Activated T-cell treated with anti-CD3 and anti-CD28 coated beads, Interleukin-2, amount 50 U/mL, for 4 hours (primary cell): ENCODE results near the gene BMERB1. TPM values are rescaled to one million over a fixed set of nuclear protein-coding genes. Genes with fewer than 3 reads are reported as not detected.
A peak's percentile ranks its signal among the peaks of the same experiment; 100 is the strongest.

ENCODE experiments used
- ATAC-seq, 2 donors: fragments of 200-7000 bp; cut with Tn5 transposase; one replicate each; pipeline ENCODE4 v1.10.0; 2021
- DNase-seq: peaks from one replicate; pipeline ENCODE4 v3.0.0-alpha.2; 2020
- H3K27me3 Mint-ChIP-seq: one replicate; pipeline ENCODE4 v1.8.0; 2021; ENCODE audit warnings: low read depth, mixed read lengths
- H3K36me3 Mint-ChIP-seq: one replicate; pipeline ENCODE4 v1.8.0; 2022; ENCODE audit warnings: mixed read lengths; ENCODE audit not compliant: insufficient read depth
- H3K4me1 Mint-ChIP-seq: one replicate; pipeline ENCODE4 v1.8.0; 2021; ENCODE audit warnings: low read depth, mixed read lengths
- H3K4me3 Mint-ChIP-seq: one replicate; pipeline ENCODE4 v1.8.0; 2021; ENCODE audit warnings: mild to moderate bottlenecking, moderate library complexity, mixed read lengths
- H3K9me3 Mint-ChIP-seq: one replicate; pipeline ENCODE4 v1.8.0; 2021; ENCODE audit warnings: mixed read lengths
- total RNA-seq, 3 donors: library from RNA; stranded (reverse); gene quantifications; one replicate each; pipeline ENCODE4 v1.2.1, GENCODE V29; 2021

Gene BMERB1
- total RNA-seq, 3 donors from 2014 or later: 15.4 to 20.8 (median 19.0) TPM

DNA sequence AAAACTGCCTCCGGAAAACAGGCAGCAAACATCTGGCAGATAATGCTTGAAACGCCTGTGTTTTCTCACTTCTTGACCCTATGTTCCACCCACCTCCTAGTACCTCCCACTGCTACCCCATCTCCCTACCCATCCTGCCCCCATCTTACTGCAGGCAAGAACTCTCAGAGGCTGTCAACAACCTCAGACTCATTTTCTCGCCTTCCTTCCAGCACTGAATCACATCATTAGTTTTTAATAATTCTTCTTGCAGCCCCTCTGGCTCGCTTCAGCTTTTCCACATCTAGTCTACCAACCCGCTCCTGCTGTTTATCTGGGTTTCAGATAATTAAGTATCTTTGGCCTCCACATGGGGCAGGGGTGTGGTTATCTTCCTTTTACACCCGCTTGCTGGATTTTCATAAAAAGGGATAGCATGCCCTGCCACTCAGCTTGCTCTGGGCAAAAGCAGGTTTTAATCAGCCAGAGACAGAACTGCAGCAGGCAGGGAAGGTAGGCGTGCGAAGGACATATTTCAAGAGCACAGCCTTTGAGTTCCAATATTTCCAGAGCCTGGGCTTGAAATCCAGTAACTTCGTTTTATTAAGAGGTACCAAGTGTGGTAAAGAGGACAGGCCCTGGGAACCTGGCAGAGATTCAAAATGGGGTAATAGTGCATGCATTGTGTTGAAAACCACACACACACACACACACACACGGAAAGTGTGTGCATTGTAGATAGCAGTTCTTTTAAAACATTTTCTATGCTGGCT, 87.5 kb downstream of the BMERB1 start:
- peaks cover 18% of the 10 kb centered on the region for H3K4me1 Mint-ChIP-seq
- H3K27me3 Mint-ChIP-seq: no peaks in the 10 kb centered on the region
- H3K4me3 Mint-ChIP-seq: no peak overlapping the region
- no peaks in the 10 kb centered on the region for H3K9me3 Mint-ChIP-seq
- ATAC-seq (no peak), DNase-seq (no peak)
- no peaks in the 10 kb centered on the region for H3K36me3 Mint-ChIP-seq

DNA sequence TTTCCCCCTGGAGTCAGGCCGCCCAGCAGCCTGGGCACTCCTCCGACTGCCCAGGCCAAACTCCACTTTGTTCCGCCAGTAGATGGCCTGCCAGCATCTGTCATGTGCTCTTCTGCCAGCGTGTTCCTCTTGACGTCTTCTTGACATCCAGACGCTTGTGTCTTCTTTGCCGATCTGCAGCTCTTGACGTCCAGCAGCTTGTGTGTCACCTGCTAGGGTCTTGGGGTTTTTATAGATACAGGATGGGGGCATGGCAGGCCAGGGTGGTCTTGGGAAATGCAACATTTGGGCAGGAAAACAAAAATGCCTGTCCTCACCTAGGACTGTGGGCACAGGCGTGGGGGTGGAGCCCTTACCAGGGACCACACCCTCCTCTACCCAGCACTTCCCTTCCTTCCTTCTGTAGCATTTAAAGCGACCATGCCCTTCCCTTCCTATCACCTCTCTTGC, 88.7 kb downstream of the BMERB1 start:
- H3K36me3 Mint-ChIP-seq: no peaks in the 10 kb centered on the region
- peak overlapping the region; percentile 9 for H3K4me3 Mint-ChIP-seq

DNA sequence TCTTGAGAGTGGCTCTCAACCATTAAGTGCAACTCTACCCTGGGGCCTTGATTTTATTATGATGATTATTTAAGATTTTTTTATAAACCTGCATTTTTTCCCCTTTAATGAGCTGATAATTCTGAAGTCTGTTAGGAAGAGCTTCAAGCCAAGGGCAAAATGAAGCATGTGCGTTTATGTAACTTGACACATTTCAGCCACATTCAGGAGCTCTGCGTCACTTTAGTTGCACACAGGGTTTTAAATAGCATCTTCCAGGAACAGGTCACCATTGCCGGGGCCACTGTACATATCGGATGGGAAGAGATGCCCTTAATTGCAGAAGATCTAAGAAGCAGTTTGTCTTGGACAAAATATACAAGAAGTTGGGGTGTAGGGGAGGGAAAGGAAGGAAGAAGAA, 89.6 kb downstream of the BMERB1 start:
- H3K4me1 Mint-ChIP-seq: peaks cover 18% of the 10 kb centered on the region
- no peak overlapping the region for H3K4me3 Mint-ChIP-seq
- DNase-seq (no peak), ATAC-seq (no peak)
- H3K36me3 Mint-ChIP-seq: no peaks in the 10 kb centered on the region
- no peaks in the 10 kb centered on the region for H3K27me3 Mint-ChIP-seq
- H3K9me3 Mint-ChIP-seq: no peaks in the 10 kb centered on the region

More for the DNA sequence above, 88.7 kb downstream of the BMERB1 start:
- Mint-ChIP-seq H3K4me1 (peaks cover 18% of the 10 kb centered on the region), H3K9me3 (no peaks in the 10 kb centered on the region), H3K27me3 (no peaks in the 10 kb centered on the region)
- ATAC-seq (no peak), DNase-seq (no peak)

DNA sequence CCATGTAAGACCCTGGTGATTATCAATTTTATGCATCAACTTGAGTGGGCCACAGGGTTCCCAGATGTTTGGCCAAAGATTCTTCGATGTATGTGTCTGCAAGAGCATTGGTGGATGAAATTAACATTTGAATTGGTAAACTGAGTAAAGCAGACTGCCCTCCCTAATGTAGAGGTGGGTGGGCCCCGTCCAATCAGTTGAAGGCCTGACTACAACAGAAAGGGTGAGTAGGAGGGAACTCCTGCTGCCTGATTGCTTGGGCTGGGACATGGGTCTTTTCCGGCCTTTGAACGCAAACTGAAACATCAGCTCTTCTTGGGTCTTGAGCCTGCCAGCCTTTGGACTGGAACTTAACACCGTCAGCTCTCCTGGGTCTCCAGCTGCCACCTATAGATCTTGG, 90.6 kb downstream of the BMERB1 start:
- H3K4me3 Mint-ChIP-seq: no peak overlapping the region
- peaks cover 18% of the 10 kb centered on the region for H3K4me1 Mint-ChIP-seq
- H3K9me3 Mint-ChIP-seq: no peaks in the 10 kb centered on the region
- DNase-seq (no peak), ATAC-seq (no peak)
- H3K36me3 Mint-ChIP-seq: no peaks in the 10 kb centered on the region
- no peaks in the 10 kb centered on the region for H3K27me3 Mint-ChIP-seq

DNA sequence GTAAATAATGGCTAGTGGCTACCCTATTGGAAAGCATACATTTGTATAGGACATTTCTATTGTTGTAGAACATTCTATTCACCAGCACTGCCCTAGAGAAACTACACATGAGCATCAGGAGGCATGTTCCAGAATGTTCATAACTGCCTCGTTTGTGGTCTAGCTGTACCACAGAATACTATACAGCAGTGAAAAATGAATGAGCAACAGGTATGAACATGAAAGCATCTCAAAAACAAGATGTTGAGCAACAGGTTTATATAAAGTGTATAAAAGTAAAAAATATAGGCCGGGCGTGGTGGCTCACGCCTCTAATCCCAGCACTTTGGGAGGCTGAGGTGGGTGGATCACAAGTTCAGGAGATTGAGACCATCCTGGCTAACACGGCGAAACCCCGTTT, 91.7 kb downstream of the BMERB1 start:
- ATAC-seq: no peak
- no peak overlapping the region for H3K4me3 Mint-ChIP-seq
- no peaks in the 10 kb centered on the region for H3K36me3 Mint-ChIP-seq
- H3K27me3 Mint-ChIP-seq: no peaks in the 10 kb centered on the region
- peaks cover 18% of the 10 kb centered on the region for H3K4me1 Mint-ChIP-seq
- H3K9me3 Mint-ChIP-seq: no peaks in the 10 kb centered on the region
- DNase-seq: no peak

DNA sequence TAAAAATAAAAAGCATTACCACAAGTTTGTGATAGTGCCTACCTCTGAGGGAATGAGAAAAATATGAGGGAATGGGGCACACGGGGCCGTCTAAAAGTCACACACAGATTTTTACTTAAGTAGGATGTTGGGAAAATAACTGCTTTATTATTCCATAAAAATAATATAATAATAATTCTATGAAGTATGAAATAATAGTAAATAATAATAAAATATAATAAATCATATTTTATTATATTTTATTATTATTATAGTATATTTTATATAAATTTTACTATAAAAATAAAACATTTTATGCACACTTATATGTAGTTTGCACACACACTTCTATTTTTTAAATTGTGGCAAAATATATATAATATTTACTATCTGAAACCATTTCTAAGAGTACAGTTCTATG, 92.3 kb downstream of the BMERB1 start:
- H3K4me3 Mint-ChIP-seq: no peak overlapping the region
- no peaks in the 10 kb centered on the region for H3K36me3 Mint-ChIP-seq
- DNase-seq (no peak), ATAC-seq (no peak)
- H3K4me1 Mint-ChIP-seq: peaks cover 16% of the 10 kb centered on the region
- H3K9me3 Mint-ChIP-seq: no peaks in the 10 kb centered on the region
- no peaks in the 10 kb centered on the region for H3K27me3 Mint-ChIP-seq

DNA sequence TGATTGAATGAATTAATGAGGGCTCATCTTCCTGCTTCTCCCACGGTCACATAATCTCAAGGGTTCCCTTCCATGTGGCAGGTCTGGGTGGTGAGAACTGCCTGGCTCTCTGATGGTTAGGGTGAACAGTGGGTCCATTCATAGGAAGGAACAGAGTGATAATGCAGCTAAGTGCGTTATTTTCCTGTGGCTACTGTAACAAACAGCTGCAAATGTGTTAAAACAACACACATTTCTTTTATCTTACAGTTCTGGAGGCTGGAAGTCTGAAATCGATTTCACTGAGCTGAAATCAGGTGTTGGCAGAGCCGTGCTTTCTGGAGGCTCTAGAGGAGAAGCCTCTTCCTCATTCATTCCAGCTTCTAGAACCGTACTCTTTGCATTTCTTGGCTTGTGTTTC, 95.3 kb downstream of the BMERB1 start:
- Mint-ChIP-seq H3K27me3 (no peaks in the 10 kb centered on the region), H3K4me3 (no peak overlapping the region), H3K4me1 (no peaks in the 10 kb centered on the region)

DNA sequence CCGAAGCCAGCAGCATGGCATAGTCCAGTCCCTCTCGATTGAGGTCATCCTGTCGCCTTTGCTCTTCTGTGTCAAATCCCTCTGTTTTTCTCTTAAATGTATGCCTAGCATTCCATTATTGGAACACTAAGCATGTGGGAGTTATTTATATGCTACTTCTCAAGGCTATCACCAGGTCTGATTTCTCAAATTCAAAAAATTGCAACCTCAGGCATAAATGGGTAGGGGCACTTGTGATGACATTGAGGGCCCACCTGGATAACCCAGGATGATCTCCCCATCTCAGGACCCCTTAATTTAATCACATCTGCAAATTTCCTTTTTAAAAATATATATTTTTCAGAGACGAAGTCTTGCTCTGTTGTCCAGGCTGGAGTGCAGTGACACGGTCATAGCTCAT, 95.7 kb downstream of the BMERB1 start:
- DNase-seq: no peak
- Mint-ChIP-seq H3K27me3 (no peaks in the 10 kb centered on the region), H3K36me3 (no peaks in the 10 kb centered on the region), H3K9me3 (no peaks in the 10 kb centered on the region), H3K4me3 (no peak overlapping the region), H3K4me1 (no peaks in the 10 kb centered on the region)
- no peak for ATAC-seq

More for the DNA sequence above, 95.3 kb downstream of the BMERB1 start:
- DNase-seq: no peak
- Mint-ChIP-seq H3K9me3 (no peaks in the 10 kb centered on the region), H3K36me3 (no peaks in the 10 kb centered on the region)
- ATAC-seq: no peak

DNA sequence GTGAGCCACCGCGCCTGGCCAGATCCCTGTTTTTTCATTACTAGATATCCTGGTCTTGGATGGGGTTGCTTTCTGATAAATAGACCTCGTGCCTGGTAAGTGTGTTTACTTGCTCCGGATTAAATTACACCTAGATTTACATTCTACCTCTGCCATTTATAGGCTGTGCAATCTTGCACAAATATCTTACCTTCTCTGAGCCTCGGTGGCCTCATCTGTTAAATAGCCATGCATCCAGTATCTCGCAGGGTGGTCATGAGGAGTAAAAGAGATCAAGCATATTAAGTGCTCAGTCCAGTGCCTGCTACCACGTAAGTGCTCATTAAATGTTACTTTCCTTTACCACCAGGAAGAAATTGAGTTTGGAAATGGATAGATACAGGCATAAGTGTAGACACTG, 98.4 kb downstream of the BMERB1 start:
- no peaks in the 10 kb centered on the region for H3K36me3 Mint-ChIP-seq
- no peak for DNase-seq
- H3K9me3 Mint-ChIP-seq: no peaks in the 10 kb centered on the region
- H3K4me1 Mint-ChIP-seq: peaks cover 3% of the 10 kb centered on the region
- no peak for ATAC-seq
- no peaks in the 10 kb centered on the region for H3K27me3 Mint-ChIP-seq
- no peak overlapping the region for H3K4me3 Mint-ChIP-seq

DNA sequence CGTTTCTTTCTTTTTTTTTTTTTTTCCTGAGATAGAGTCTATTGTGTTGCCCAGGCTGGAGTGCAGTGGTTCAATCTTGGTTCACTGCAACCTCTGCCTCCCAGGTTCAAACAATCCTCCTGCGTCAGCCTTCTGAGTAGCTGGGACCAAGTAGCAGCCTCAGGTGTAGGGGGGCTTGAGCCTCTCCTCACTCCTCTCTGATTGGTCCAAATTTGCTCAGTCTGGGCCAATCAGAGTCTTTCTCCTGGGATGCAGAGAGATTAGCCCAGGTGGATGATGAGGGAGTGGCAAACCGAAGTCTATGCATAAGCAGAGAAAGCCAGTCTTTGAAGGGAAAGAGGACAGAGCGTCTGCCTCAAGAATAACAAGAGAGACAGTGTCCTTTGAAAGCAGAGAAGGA, 99.0 kb downstream of the BMERB1 start:
- DNase-seq (no peak), ATAC-seq (no peak)
- Mint-ChIP-seq H3K4me1 (peaks cover 3% of the 10 kb centered on the region), H3K9me3 (no peaks in the 10 kb centered on the region), H3K27me3 (no peaks in the 10 kb centered on the region), H3K4me3 (no peak overlapping the region), H3K36me3 (no peaks in the 10 kb centered on the region)

DNA sequence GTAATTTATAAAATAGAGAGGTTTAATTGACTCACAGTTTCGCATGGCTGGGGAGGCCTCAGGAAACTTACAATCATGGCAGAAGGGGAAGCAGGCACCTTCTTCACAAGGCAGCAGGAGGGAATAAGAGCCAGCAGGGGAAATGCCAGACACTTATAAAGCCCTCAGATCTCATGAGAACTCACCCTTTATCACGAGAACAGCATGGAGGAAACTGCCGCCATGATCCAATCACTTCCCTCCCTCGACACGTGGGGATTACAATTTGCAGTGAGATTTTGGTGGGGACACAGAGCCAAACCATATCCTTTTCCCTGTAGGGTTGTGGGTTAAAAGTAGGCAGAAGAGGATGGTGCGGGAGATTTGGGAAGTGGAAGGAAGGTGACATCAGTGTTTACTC, 101.4 kb downstream of the BMERB1 start:
- Mint-ChIP-seq H3K4me1 (peaks cover 3% of the 10 kb centered on the region), H3K9me3 (no peaks in the 10 kb centered on the region), H3K36me3 (no peaks in the 10 kb centered on the region), H3K27me3 (no peaks in the 10 kb centered on the region), H3K4me3 (no peak overlapping the region)
- DNase-seq (no peak), ATAC-seq (no peak)

DNA sequence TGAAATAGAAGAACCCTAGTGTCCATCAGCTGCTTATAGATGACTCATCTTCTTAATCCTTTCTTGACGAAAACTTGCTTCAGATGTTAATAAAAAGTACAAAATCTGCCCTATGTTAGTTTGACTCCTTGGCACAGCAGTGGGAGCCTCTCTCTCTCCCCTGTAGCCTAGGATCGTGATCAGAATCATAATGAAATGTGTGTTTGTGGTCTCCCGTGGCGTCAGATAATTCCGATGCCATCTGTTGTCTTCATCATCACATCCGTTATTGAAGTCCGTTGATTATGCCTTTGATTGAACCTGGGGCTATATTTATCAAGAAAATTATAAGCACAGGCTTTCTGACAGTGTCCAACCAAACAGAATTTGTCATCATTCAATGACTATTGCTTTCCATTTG, 102.5 kb downstream of the BMERB1 start:
- ATAC-seq: no peak
- no peaks in the 10 kb centered on the region for H3K9me3 Mint-ChIP-seq
- no peaks in the 10 kb centered on the region for H3K36me3 Mint-ChIP-seq
- no peak for DNase-seq
- no peak overlapping the region for H3K4me3 Mint-ChIP-seq
- H3K27me3 Mint-ChIP-seq: no peaks in the 10 kb centered on the region
- peaks cover 3% of the 10 kb centered on the region for H3K4me1 Mint-ChIP-seq

DNA sequence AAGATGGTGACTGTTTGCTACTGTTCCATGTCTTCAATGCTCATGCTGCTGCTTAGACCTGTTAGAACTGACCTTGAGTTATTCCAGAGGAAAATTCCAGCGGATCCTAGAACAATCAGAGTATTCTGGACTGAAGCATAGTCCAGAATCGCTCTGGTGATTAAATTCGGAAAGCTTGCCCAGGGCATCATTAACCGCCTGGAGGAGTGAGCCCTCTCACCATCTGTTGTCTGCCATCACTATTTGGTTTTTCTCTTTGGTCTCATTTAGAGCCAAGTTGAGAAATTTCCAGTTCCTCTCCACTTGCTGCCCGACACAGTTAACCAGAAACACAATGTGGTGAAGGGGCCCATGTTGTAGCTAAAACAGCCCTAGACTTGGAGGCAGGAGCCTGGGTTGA, 104.1 kb downstream of the BMERB1 start:
- no peaks in the 10 kb centered on the region for H3K27me3 Mint-ChIP-seq
- DNase-seq (no peak), ATAC-seq (no peak)
- H3K36me3 Mint-ChIP-seq: no peaks in the 10 kb centered on the region
- peaks cover 3% of the 10 kb centered on the region for H3K4me1 Mint-ChIP-seq
- H3K4me3 Mint-ChIP-seq: no peak overlapping the region
- H3K9me3 Mint-ChIP-seq: no peaks in the 10 kb centered on the region

DNA sequence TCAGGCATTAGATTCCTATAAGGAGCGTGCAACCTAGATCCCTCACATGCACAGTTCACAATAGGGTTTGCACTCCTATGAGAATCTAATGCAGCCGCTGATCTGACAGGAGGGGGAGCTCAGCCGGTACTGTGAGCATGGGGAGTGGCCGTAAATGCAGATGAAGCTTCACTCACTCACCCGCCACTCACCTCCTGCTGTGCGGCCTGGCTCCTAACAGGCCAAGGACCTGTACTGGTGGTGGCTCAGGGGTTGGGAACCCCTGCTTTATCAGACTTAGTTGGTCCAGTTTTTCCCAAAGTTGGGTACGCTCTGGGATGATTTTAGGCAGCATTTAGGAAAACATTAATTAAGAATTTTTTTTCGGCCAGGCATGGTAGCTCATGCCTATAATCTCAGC, 104.8 kb downstream of the BMERB1 start:
- ATAC-seq: no peak
- DNase-seq: no peak
- Mint-ChIP-seq H3K4me3 (no peak overlapping the region), H3K36me3 (no peaks in the 10 kb centered on the region), H3K27me3 (no peaks in the 10 kb centered on the region), H3K9me3 (no peaks in the 10 kb centered on the region), H3K4me1 (peaks cover 3% of the 10 kb centered on the region)

DNA sequence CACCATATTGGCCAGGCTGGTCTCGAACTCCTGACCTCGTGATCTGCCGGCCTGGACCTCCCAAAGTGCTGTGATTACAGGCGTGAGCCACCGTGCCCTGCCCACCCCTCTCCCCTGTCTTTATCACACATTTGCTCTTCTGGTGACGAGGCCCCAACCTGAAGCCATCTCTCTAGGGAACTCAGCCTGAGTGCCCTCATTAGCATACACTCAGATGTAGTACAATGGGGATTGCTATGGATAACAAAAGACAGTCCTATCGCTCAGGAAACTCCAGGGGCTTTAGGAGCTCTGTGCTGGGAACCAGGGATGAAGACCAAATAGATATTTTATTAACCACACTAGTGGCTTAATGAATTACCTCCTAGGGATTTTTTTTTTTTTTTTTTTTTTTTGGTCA, 107.9 kb downstream of the BMERB1 start:
- Mint-ChIP-seq H3K27me3 (no peaks in the 10 kb centered on the region), H3K9me3 (no peaks in the 10 kb centered on the region), H3K4me3 (no peak overlapping the region), H3K4me1 (no peaks in the 10 kb centered on the region), H3K36me3 (no peaks in the 10 kb centered on the region)
- DNase-seq (no peak), ATAC-seq (no peak)
